ENCODE results near the gene RAPGEF1. TPM values are rescaled to one million over a fixed set of nuclear protein-coding genes. Genes with fewer than 3 reads are reported as not detected.

The RAPGEF1 gene
- total and polyA plus RNA-seq, 2 experiments from 2014 or later = 9.9 to 82.8 TPM

DNA sequence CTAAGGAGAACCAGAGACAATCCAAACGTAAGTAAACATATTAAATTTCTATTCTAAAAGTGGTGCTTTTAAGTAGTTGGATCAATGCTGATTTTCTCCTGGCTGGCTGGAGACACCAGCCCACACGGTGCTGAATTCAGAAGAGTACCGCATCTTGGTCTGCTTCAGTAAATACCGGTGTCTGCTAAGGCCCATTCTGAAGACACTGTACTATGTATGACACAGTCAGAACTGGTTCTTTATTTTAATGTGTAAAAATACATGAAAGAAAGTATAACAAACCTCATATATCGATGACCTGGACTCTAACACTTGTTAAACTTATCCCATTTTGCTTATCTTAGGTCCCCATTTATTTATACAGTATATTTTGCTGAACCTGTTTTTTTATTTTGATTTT, 32.8 kb downstream of the RAPGEF1 start:
- 0 out of 2 replicates have a peak, but pooled peaks cover 3% of the 10 kb centered on the region for H3F3A ChIP-seq (replicated peaks; ENCODE audit: low read depth)
- peaks cover 94% of the 10 kb centered on the region for H3K79me2 ChIP-seq (replicated peaks; ENCODE audit: insufficient read depth)
- H3K9me3 Mint-ChIP-seq = no peaks in the 10 kb centered on the region
- no peaks in the 10 kb centered on the region for H3K9me2 ChIP-seq (ENCODE audit: insufficient read depth)
- no peak for TF ChIP-seq EZH2 (IDR thresholded peaks at IDR 0.05; ENCODE audit: low read depth, unreplicated experiment)
- no peak overlapping the region for H3K4me3 ChIP-seq
- no peaks in the 10 kb centered on the region for H3K36me3 ChIP-seq (ENCODE audit: insufficient read depth)
- H2AFZ ChIP-seq = no peak overlapping the region
- no peak overlapping the region for H3K4me2 ChIP-seq
- peak overlapping the region; percentile 90; the same call in 1 of the 2 replicates for H3K27ac Mint-ChIP-seq
- H3K4me3 Mint-ChIP-seq = no peak overlapping the region
- no peak for ATAC-seq
- H3K36me3 Mint-ChIP-seq (ENCODE audit: low read depth) = no peaks in the 10 kb centered on the region
- no peaks in the 10 kb centered on the region; the same call in 1 of the 2 replicates for H4K20me1 ChIP-seq (replicated peaks; ENCODE audit: insufficient read depth)
- H3K27ac ChIP-seq (ENCODE audit: low read depth) = no peak overlapping the region
- H3K4me1 ChIP-seq (ENCODE audit: insufficient read depth) = peaks cover 62% of the 10 kb centered on the region
- no peaks in the 10 kb centered on the region for H3K27me3 ChIP-seq (ENCODE audit: insufficient read depth)
- H3K4me1 Mint-ChIP-seq = peaks cover 64% of the 10 kb centered on the region
- peaks cover 5% of the 10 kb centered on the region for H3K27me3 Mint-ChIP-seq (ENCODE audit: insufficient read depth, low read depth, poor library complexity)
- no peak for DNase-seq (ENCODE audit: low spot score)

DNA sequence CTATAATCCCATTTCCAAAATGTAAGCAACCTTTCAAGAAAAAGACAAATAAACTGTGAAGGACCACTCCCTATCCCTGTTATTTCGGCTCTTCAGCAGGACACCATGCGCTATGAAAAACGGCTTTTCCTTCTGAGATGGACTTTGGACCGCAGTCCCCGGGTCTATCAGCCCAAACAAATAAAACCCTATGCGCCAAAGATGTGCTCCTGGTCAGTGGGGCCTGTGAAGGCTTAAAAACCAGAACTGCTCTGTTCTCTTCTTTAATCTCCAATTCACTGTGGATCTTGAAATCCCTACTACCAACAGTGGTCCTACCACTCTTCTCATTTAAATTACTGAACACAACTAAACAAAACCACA, 33.3 kb downstream of the RAPGEF1 start:
- Mint-ChIP-seq H3K36me3 (ENCODE audit: low read depth) (no peaks in the 10 kb centered on the region), H3K4me1 (peaks cover 66% of the 10 kb centered on the region), H3K9me3 (no peaks in the 10 kb centered on the region), H3K4me3 (no peak overlapping the region), H3K27me3 (ENCODE audit: insufficient read depth, low read depth, poor library complexity) (peaks cover 3% of the 10 kb centered on the region), H3K27ac (peak overlapping the region; percentile 41)
- Histone ChIP-seq H3K4me1 (ENCODE audit: insufficient read depth) (peaks cover 63% of the 10 kb centered on the region), H3K27ac (ENCODE audit: low read depth) (no peak overlapping the region), H3K4me2 (no peak overlapping the region), H3K36me3 (ENCODE audit: insufficient read depth) (no peaks in the 10 kb centered on the region), H3K79me2 (replicated peaks; ENCODE audit: insufficient read depth) (peaks cover 89% of the 10 kb centered on the region), H3K9me2 (ENCODE audit: insufficient read depth) (no peaks in the 10 kb centered on the region), H2AFZ (no peak overlapping the region), H3K4me3 (no peak overlapping the region), H4K20me1 (replicated peaks; ENCODE audit: insufficient read depth) (no peaks in the 10 kb centered on the region), H3K27me3 (ENCODE audit: insufficient read depth) (no peaks in the 10 kb centered on the region), H3F3A (replicated peaks; ENCODE audit: low read depth) (0 out of 2 replicates have a peak, but pooled peaks cover 3% of the 10 kb centered on the region)
- no peak for TF ChIP-seq CREB1 (CRISPR knock-in tag; IDR thresholded peaks at IDR 0.05; ENCODE audit: low read depth)
- DNase-seq (ENCODE audit: low spot score) (no peak), ATAC-seq (no peak)

DNA sequence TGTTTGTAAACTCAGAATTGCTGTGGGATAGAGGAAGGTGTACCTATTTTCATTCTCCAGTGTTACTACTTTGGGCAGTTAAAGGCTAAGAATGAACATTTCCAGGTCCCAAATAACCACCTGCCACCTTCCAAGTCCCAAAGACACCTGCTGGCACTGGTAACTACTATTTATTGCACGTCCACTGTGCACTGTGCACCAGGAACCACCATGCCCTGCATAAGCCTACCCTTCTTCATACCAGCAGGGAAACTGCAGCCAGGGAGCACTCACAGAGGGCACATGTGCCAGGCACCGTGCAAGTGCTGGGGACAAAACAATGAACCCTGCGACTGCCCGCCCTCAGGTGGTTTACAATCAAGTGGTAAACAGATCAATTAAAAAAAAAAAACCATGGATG, 34.9 kb downstream of the RAPGEF1 start:
- no peak for DNase-seq (ENCODE audit: low spot score)
- Histone ChIP-seq H3K27ac (ENCODE audit: low read depth) (peak overlapping the region; percentile 10; the same call in 1 of the 2 replicates), H3K4me3 (no peak overlapping the region), H3K36me3 (ENCODE audit: insufficient read depth) (no peaks in the 10 kb centered on the region), H3K4me2 (peak overlapping the region; percentile 41), H3K4me1 (ENCODE audit: insufficient read depth) (peaks cover 70% of the 10 kb centered on the region), H3F3A (replicated peaks; ENCODE audit: low read depth) (0 out of 2 replicates have a peak, but pooled peaks cover 1% of the 10 kb centered on the region), H4K20me1 (replicated peaks; ENCODE audit: insufficient read depth) (no peaks in the 10 kb centered on the region), H3K27me3 (ENCODE audit: insufficient read depth) (no peaks in the 10 kb centered on the region), H2AFZ (no peak overlapping the region), H3K9me2 (ENCODE audit: insufficient read depth) (no peaks in the 10 kb centered on the region), H3K79me2 (replicated peaks; ENCODE audit: insufficient read depth) (peaks cover 89% of the 10 kb centered on the region)
- H3K27me3 Mint-ChIP-seq (ENCODE audit: insufficient read depth, low read depth, poor library complexity) = peaks cover 2% of the 10 kb centered on the region
- H3K4me3 Mint-ChIP-seq = no peak overlapping the region
- no peak for ATAC-seq
- TF ChIP-seq CTCF (conservative IDR thresholded peaks at IDR 0.05; ENCODE audit: low read depth in 2 of 2) = no peak
- no peak for TF ChIP-seq ETS1 (IDR thresholded peaks at IDR 0.05)
- peaks cover 74% of the 10 kb centered on the region for H3K4me1 Mint-ChIP-seq
- 0 out of 2 replicates have a peak overlapping the region, but pooled peaks have one; percentile 43 for H3K27ac Mint-ChIP-seq
- no peaks in the 10 kb centered on the region for H3K36me3 Mint-ChIP-seq (ENCODE audit: low read depth)
- no peaks in the 10 kb centered on the region for H3K9me3 Mint-ChIP-seq
